BJ (cell line): ENCODE data around the gene FAM124A. TPM values are rescaled to one million over a fixed set of nuclear protein-coding genes. Genes with fewer than 3 reads are reported as not detected.

Source experiments
- CTCF ChIA-PET: fragments of 350-600 bp; formaldehyde crosslinking; extraction: SDS; loops from one replicate; lab custom pipeline; 2021; ENCODE audit warnings: antibody characterized with exemption, inconsistent platforms; lab: Yijun Ruan, JAX
- POLR2A ChIA-PET: fragments of 300-600 bp; sonication (Branson Sonifier 250); formaldehyde crosslinking; extraction: SDS; loops from one replicate; lab custom pipeline; 2021; ENCODE audit warnings: antibody characterized with exemption; lab: Charles Lee
- DNase-seq: peaks from one replicate; pipeline ENCODE4 v3.0.0-alpha.2; 2011; ENCODE audit warnings: low read depth
- H3K27me3 ChIP-seq: 2 replicates; pipeline ENCODE4 v1.6.0; 2011; ENCODE audit warnings: low read length; ENCODE audit not compliant: control insufficient read depth, insufficient read depth
- H3K36me3 ChIP-seq: 2 replicates; pipeline ENCODE4 v1.5.1; 2011; ENCODE audit warnings: low read length; ENCODE audit not compliant: control insufficient read depth, insufficient read depth
- H3K4me3 ChIP-seq: 2 replicates; pipeline ENCODE4 v1.5.1; 2011; ENCODE audit warnings: low read depth, mild to moderate bottlenecking, control low read depth, low read length
- polyA plus RNA-seq: library from polyadenylated mRNA; depleted of rRNA; stranded (reverse); fragments of >200 nt; gene quantifications from 2 replicates; pipeline ENCODE4 v1.2.3, GENCODE V29; 2011
- TF ChIP-seq, protein P1 (sequence below): IDR thresholded peaks from 2 replicates; pipeline ENCODE4 v1.5.1; 2011; ENCODE audit warnings: low read depth, mild to moderate bottlenecking, control low read depth, inconsistent platforms, low read length, moderate library complexity; ENCODE audit not compliant: insufficient read depth

Gene FAM124A
- polyA plus RNA-seq, 1 experiment: 0.02 TPM

DNA sequence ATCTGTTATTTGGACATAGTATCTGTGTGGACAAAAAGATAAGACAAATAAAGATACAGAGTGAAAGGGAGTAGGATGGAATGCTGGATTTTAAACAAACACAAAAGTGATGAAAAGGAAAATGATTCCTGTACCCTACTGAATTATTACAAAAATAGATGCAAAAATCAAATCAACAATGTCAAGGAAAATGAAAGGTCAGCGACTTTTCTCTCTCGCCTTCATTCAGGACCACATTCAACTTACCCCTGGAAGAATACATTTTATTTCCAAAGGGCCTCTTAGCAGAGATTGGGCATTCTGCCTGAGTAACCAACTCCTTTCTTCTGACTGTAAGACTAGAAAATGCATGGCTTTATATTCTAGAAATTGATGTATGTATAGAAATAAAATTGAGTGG, 28.8 kb upstream of the FAM124A start:
- no peaks in the 10 kb centered on the region for H3K36me3 ChIP-seq
- H3K4me3 ChIP-seq: no peak overlapping the region
- TF ChIP-seq, protein P1, sequence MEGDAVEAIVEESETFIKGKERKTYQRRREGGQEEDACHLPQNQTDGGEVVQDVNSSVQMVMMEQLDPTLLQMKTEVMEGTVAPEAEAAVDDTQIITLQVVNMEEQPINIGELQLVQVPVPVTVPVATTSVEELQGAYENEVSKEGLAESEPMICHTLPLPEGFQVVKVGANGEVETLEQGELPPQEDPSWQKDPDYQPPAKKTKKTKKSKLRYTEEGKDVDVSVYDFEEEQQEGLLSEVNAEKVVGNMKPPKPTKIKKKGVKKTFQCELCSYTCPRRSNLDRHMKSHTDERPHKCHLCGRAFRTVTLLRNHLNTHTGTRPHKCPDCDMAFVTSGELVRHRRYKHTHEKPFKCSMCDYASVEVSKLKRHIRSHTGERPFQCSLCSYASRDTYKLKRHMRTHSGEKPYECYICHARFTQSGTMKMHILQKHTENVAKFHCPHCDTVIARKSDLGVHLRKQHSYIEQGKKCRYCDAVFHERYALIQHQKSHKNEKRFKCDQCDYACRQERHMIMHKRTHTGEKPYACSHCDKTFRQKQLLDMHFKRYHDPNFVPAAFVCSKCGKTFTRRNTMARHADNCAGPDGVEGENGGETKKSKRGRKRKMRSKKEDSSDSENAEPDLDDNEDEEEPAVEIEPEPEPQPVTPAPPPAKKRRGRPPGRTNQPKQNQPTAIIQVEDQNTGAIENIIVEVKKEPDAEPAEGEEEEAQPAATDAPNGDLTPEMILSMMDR: no peak
- POLR2A ChIA-PET: no interaction called here
- CTCF ChIA-PET: no interaction called here
- 0 out of 2 replicates have a peak, but pooled peaks cover 2% of the 10 kb centered on the region for H3K27me3 ChIP-seq
- no peak for DNase-seq

DNA sequence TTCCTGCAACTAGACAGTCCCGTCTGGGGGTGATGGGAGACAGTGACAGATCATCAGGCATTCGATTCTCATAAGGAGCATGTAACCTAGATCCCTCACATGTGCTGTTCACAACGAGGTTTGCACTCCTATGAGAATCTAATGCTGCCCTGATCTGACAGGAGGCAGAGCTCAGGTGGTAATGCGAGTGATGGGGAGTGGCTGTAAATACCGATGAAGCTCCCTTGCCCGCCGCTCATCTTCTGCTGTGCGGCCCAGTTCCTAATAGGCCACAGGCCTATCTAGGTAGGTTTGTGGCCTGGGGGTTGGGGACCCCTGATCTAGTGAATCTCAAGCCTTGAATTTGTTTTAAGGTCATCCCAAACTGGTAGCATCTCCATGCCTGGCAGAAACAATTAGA, 27.3 kb upstream of the FAM124A start:
- DNase-seq: no peak
- Histone ChIP-seq H3K36me3 (no peaks in the 10 kb centered on the region), H3K4me3 (no peak overlapping the region), H3K27me3 (no peaks in the 10 kb centered on the region)
- TF ChIP-seq, protein P1: no peak
- CTCF ChIA-PET: no interaction called here
- POLR2A ChIA-PET: interaction anchor here (0.6 kb wide), 1 partner anchor 89 kb away, joined by 6 read pairs; no protein-coding TSS in a partner anchor

DNA sequence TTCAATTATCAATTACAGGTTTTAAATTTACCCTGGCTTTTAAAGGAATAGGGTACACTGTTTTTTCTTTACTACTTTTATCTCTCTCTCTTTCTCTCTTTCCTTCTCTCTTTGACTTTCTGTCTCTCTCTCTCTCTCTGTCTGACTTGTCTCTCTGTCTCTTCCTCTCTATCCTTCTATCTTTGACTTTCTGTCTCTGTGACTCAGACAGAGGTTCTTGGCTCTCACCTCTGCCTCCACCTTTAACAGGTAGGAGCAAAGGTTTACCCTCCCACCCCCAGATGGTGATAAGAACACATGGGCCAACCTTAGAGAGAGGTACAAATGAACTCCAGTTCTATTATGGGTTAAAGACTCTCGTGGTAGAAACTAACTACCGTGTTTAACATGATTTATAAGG, 20.3 kb upstream of the FAM124A start:
- DNase-seq: no peak
- TF ChIP-seq, protein P1: no peak
- no peaks in the 10 kb centered on the region for H3K36me3 ChIP-seq
- peaks cover 2% of the 10 kb centered on the region; the same call in 1 of the 2 replicates for H3K27me3 ChIP-seq
- POLR2A ChIA-PET: no interaction called here
- no peak overlapping the region for H3K4me3 ChIP-seq
- CTCF ChIA-PET: no interaction called here

DNA sequence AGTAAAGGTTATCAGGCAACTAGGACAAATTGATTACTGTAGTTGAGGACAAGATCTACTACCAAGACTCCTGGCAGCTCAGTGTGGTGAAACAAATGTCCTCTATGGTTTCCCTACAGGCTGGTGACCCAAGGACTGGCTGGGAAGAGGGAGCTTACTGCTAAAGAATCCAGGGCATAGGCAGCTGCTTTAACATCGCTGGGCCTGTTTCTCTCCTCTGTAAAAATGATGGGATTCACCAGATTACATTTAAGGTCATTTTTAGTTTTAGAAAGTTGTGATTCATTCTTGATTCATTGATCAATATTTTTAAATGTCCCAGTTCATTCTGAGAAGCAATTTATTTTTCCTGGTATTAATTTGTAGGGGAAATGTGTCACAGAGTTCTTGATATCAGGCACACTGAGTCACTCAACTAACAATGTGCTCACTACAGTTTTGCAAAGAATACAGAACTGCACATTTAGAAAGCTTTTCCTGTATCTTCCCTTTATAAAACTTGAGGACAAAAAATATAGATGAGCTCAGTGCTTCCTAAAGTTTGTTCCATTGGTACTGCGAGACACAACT, 19.6 kb upstream of the FAM124A start:
- POLR2A ChIA-PET: no interaction called here

DNA sequence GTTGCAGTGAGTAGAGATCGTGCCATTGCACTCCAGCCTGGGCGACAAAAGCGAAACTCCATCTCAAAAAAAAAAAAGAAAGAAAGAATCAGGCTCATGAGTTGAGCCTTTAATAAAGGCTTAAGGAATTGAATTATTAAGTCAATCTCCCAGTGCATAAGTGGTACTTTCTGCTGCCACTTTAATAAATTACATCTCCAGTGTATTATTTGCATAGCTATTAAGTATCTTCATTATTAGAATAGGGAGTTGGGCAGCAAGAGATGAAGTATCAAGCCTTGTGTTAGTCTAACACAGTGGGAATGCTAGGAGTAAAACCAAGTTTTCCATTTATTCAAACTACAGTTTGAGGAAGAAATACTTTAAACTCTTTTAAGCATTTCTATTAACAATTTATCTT, 15.6 kb upstream of the FAM124A start:
- TF ChIP-seq, protein P1: no peak
- H3K27me3 ChIP-seq: peaks cover 9% of the 10 kb centered on the region
- no peak for DNase-seq
- no peak overlapping the region for H3K4me3 ChIP-seq
- no peaks in the 10 kb centered on the region for H3K36me3 ChIP-seq
- POLR2A ChIA-PET: no interaction called here
- CTCF ChIA-PET: no interaction called here

More for the DNA sequence above, 19.6 kb upstream of the FAM124A start:
- TF ChIP-seq, protein P1: no peak
- no peak for DNase-seq
- CTCF ChIA-PET: no interaction called here
- Histone ChIP-seq H3K27me3 (peaks cover 2% of the 10 kb centered on the region; the same call in 1 of the 2 replicates), H3K4me3 (no peak overlapping the region), H3K36me3 (no peaks in the 10 kb centered on the region)
